ENCODE data around the gene SLC13A2. TPM values are rescaled to one million over a fixed set of nuclear protein-coding genes. Genes with fewer than 3 reads are reported as not detected.

SLC13A2 gene
- total RNA-seq, 1 experiment from 2014 or later, result not detected

GRCh38 chr17:28544402-28545140, 71.1 kb downstream of the SLC13A2 start:
- no peak overlapping the region for H4K5ac ChIP-seq (ENCODE audit: insufficient read length, low read depth, low read length)
- H3K27ac Mint-ChIP-seq, result peak overlapping the region; percentile 42 to 97 (median 66); a peak in 5 of 7 replicates
- no peaks in the 10 kb centered on the region for H3K27me3 ChIP-seq (ENCODE audit: insufficient read depth, low read length)
- H3K56ac ChIP-seq (ENCODE audit: insufficient read length, low read depth, low read length), result no peak overlapping the region
- no peaks in the 10 kb centered on the region for H4K20me1 ChIP-seq (ENCODE audit: control insufficient read depth, insufficient read depth, insufficient read length)
- H3K4me1 ChIP-seq (ENCODE audit: insufficient read depth, low read length), result peaks cover 8% of the 10 kb centered on the region; the same call in 1 of the 2 replicates
- no peak overlapping the region for H3K9ac ChIP-seq (ENCODE audit: extremely low read depth, insufficient read length, low read length)
- no peak overlapping the region for H4K8ac ChIP-seq (replicated peaks; ENCODE audit: insufficient read length, low read depth, low read length)
- TF ChIP-seq CTCF (conservative IDR thresholded peaks at IDR 0.05), result no peak
- no peak overlapping the region for H3K18ac ChIP-seq (ENCODE audit: insufficient read length, low read depth, low read length)
- no peaks in the 10 kb centered on the region for H3K79me2 ChIP-seq (ENCODE audit: insufficient read depth, low read length)
- H2BK5ac ChIP-seq (ENCODE audit: insufficient read length, low read length), result no peak overlapping the region
- H3K4ac ChIP-seq (ENCODE audit: low read depth, low read length), result no peak overlapping the region
- H3K4me3 Mint-ChIP-seq, result no peak overlapping the region
- no peak overlapping the region for H3K4me2 ChIP-seq (ENCODE audit: insufficient read depth, insufficient read length, low read length)
- no peaks in the 10 kb centered on the region for H3K23me2 ChIP-seq (ENCODE audit: insufficient read length, low read depth, low read length, poor library complexity, severe bottlenecking)
- H4K91ac ChIP-seq (ENCODE audit: insufficient read length, low read depth, low read length), result no peak overlapping the region
- H2BK12ac ChIP-seq (ENCODE audit: insufficient read length, low read depth, low read length), result no peak overlapping the region
- H3K14ac ChIP-seq (ENCODE audit: insufficient read depth, low read length), result no peak overlapping the region
- no peak overlapping the region for H2AK5ac ChIP-seq (ENCODE audit: insufficient read length, low read length)
- no peak overlapping the region for H2BK15ac ChIP-seq (ENCODE audit: low read depth, low read length)
- no peaks in the 10 kb centered on the region for H3K9me3 Mint-ChIP-seq
- H2AFZ ChIP-seq (ENCODE audit: low read length), result no peak overlapping the region
- DNase-seq, result no peak
- H3K27me3 Mint-ChIP-seq (ENCODE audit: low read depth), result no peaks in the 10 kb centered on the region
- H3K79me1 ChIP-seq (ENCODE audit: insufficient read depth, low read depth, low read length, poor library complexity, severe bottlenecking), result no peaks in the 10 kb centered on the region
- no CpG with 5 or more reads among the region's 4 CpGs for whole genome bisulfite sequencing (ENCODE audit: extremely low coverage, insufficient read length, low lambda C conversion rate)
- no peak overlapping the region for H3K27ac ChIP-seq (ENCODE audit: insufficient read length, low read depth, low read length)
- H2BK20ac ChIP-seq (ENCODE audit: low read depth, low read length, poor library complexity, severe bottlenecking), result no peak overlapping the region
- no peaks in the 10 kb centered on the region for H3K9me3 ChIP-seq (ENCODE audit: control insufficient read depth, low read depth, low read length)
- peaks cover 2 to 6% (median 3%) of the 10 kb centered on the region in 3 experiments; a peak in 4 of 7 replicates for H3K36me3 Mint-ChIP-seq (ENCODE audit: insufficient read depth in 1 of 3, low read depth in 3 of 3)
- no peak overlapping the region for H2BK120ac ChIP-seq (ENCODE audit: low read depth, low read length, poor library complexity, severe bottlenecking)
- peaks cover 25 to 44% of the 10 kb centered on the region in 2 experiments for H3K4me1 Mint-ChIP-seq
- H3K23ac ChIP-seq (ENCODE audit: insufficient read length, low read depth, low read length), result no peak overlapping the region
- no peak overlapping the region for H3T11ph ChIP-seq (ENCODE audit: low read length)
